OCI-LY1 (cell line): ENCODE results near the gene GDF7.

ENCODE experiments used
- H2AFZ ChIP-seq: fragments of 200-600 bp; sonication (generic), shearing (Covaris generic); 2 replicates; pipeline ENCODE4 v1.6.0; 2014; ENCODE audit warnings: antibody characterized with exemption, mild to moderate bottlenecking, low read length
- H3F3A ChIP-seq: fragments of 200-600 bp; sonication (generic), shearing (Covaris generic); 2 replicates; pipeline ENCODE4 v1.6.0; 2014; ENCODE audit warnings: mild to moderate bottlenecking, antibody characterized with exemption, low read length, moderate library complexity; ENCODE audit not compliant: insufficient read depth
- H3K27ac ChIP-seq: fragments of 200-600 bp; sonication (generic); 2 replicates; pipeline ENCODE4 v1.5.1; 2014; ENCODE audit warnings: low read length, mixed run types, mild to moderate bottlenecking, low read depth; ENCODE audit not compliant: poor library complexity, severe bottlenecking
- H3K27me3 ChIP-seq: fragments of 200-600 bp; sonication (generic); 2 replicates; pipeline ENCODE4 v1.6.0; 2014; ENCODE audit warnings: antibody characterized with exemption, mild to moderate bottlenecking, low read length, moderate library complexity; ENCODE audit not compliant: insufficient read depth
- H3K36me3 ChIP-seq: fragments of 200-600 bp; sonication (generic); 2 replicates; pipeline ENCODE4 v1.6.1; 2014; ENCODE audit warnings: mild to moderate bottlenecking, antibody characterized with exemption, low read length, moderate library complexity, mixed read lengths; ENCODE audit not compliant: insufficient read depth
- H3K4me1 ChIP-seq: fragments of 200-600 bp; sonication (generic); 2 replicates; pipeline ENCODE4 v1.5.1; 2014; ENCODE audit warnings: mild to moderate bottlenecking, low read length, moderate library complexity; ENCODE audit not compliant: insufficient read depth, severe bottlenecking
- H3K4me2 ChIP-seq: fragments of 200-600 bp; sonication (generic), shearing (Covaris generic); 2 replicates; pipeline ENCODE4 v1.6.1; 2014; ENCODE audit warnings: low read length
- H3K4me3 ChIP-seq: fragments of 200-600 bp; sonication (generic); 2 replicates; pipeline ENCODE4 v1.5.1; 2014; ENCODE audit warnings: low read length, low read depth, mild to moderate bottlenecking, mixed read lengths; ENCODE audit not compliant: poor library complexity, severe bottlenecking
- H3K79me2 ChIP-seq: fragments of 200-600 bp; shearing (Covaris generic); 2 replicates; pipeline ENCODE4 v1.6.1; 2016; ENCODE audit warnings: mixed run types, low read length, mixed read lengths; ENCODE audit not compliant: insufficient read depth
- H3K9ac ChIP-seq: fragments of 200-600 bp; sonication (generic), shearing (Covaris generic); 2 replicates; pipeline ENCODE4 v1.6.1; 2014; ENCODE audit warnings: mild to moderate bottlenecking, low read length, mixed read lengths
- H3K9me2 ChIP-seq: fragments of 200-600 bp; sonication (generic), shearing (Covaris generic); 2 replicates; pipeline ENCODE4 v1.6.1; 2014; ENCODE audit warnings: low read depth, mild to moderate bottlenecking, low read length, mixed read lengths
- H3K9me3 ChIP-seq: fragments of 200-600 bp; shearing (Covaris generic); 2 replicates; pipeline ENCODE4 v1.6.1; 2014; ENCODE audit warnings: low read length, mixed read lengths
- H4K20me1 ChIP-seq: fragments of 200-600 bp; sonication (generic), shearing (Covaris generic); 2 replicates; pipeline ENCODE4 v1.6.0; 2016; ENCODE audit warnings: mild to moderate bottlenecking, low read length; ENCODE audit not compliant: insufficient read depth
- EZH2 ChIP-seq: fragments of 200-600 bp; sonication (generic), shearing (Covaris generic); IDR thresholded peaks from 2 replicates; pipeline ENCODE4 v1.8.0; 2017; ENCODE audit warnings: borderline replicate concordance, mixed run types, mild to moderate bottlenecking, antibody characterized with exemption, low read length, moderate library complexity, mixed read lengths
- TF ChIP-seq, protein P1 (sequence below): fragments of 200-600 bp; sonication (generic), shearing (Covaris generic); IDR thresholded peaks from 2 replicates; pipeline ENCODE4 v1.5.1; 2017; ENCODE audit warnings: mild to moderate bottlenecking, antibody characterized with exemption, low read length, moderate library complexity, mixed read lengths

Gene GDF7

DNA sequence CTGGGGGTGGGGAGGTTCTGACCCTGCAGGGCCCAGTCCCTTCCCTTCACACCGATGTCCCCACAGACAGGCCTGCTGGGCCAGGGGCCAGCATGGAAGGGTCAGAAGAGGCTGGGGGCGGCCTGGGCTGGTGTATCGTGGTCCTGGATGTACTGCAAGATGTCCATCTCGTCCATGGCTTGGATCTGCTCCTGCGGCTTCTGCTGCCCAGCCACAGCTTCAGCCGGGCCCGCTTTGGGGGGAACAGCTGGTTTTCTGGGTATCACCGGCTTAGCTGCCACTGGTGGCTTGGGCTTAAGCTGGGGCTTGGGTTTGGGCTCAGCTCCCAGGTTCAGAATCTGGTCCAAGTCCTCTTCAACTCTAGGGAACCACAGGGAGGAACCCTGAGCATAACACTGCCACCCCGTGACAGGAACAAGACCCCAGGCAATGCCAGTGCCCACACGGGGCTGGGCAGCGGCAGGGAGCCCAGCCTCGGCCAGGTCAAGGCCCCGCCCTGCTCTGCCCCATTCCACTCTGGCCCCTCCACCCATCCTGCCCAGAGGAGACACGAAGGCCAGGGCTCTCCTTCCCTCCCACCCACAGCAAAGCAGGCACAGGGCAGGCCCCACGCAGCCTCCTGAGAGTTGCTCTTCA is 47.9 kb upstream of the GDF7 start:
- Histone ChIP-seq H3K36me3 (no peaks in the 10 kb centered on the region), H3K4me1 (no peaks in the 10 kb centered on the region), H3K4me3 (no peak overlapping the region), H2AFZ (no peak overlapping the region), H3K27ac (no peak overlapping the region), H3K9me2 (no peaks in the 10 kb centered on the region), H3K9me3 (no peaks in the 10 kb centered on the region), H3K27me3 (0 out of 2 replicates have a peak, but pooled peaks cover 6% of the 10 kb centered on the region), H3K4me2 (no peak overlapping the region), H3K9ac (no peak overlapping the region), H3K79me2 (no peaks in the 10 kb centered on the region), H3F3A (no peaks in the 10 kb centered on the region), H4K20me1 (no peaks in the 10 kb centered on the region)
- TF ChIP-seq, protein P1, sequence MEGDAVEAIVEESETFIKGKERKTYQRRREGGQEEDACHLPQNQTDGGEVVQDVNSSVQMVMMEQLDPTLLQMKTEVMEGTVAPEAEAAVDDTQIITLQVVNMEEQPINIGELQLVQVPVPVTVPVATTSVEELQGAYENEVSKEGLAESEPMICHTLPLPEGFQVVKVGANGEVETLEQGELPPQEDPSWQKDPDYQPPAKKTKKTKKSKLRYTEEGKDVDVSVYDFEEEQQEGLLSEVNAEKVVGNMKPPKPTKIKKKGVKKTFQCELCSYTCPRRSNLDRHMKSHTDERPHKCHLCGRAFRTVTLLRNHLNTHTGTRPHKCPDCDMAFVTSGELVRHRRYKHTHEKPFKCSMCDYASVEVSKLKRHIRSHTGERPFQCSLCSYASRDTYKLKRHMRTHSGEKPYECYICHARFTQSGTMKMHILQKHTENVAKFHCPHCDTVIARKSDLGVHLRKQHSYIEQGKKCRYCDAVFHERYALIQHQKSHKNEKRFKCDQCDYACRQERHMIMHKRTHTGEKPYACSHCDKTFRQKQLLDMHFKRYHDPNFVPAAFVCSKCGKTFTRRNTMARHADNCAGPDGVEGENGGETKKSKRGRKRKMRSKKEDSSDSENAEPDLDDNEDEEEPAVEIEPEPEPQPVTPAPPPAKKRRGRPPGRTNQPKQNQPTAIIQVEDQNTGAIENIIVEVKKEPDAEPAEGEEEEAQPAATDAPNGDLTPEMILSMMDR, result no peak
- no peak for TF ChIP-seq EZH2

GRCh38 chr2:20619624-20620024 is 47.3 kb upstream of the GDF7 start:
- no peak for TF ChIP-seq EZH2
- TF ChIP-seq, protein P1, result no peak
- Histone ChIP-seq H3K4me1 (no peaks in the 10 kb centered on the region), H3K4me2 (no peak overlapping the region), H3K4me3 (no peak overlapping the region), H3K9ac (no peak overlapping the region), H3K27ac (no peak overlapping the region), H3K79me2 (no peaks in the 10 kb centered on the region), H4K20me1 (no peaks in the 10 kb centered on the region), H3K9me3 (no peaks in the 10 kb centered on the region), H3K9me2 (no peaks in the 10 kb centered on the region), H3F3A (no peaks in the 10 kb centered on the region), H3K27me3 (0 out of 2 replicates have a peak, but pooled peaks cover 6% of the 10 kb centered on the region), H2AFZ (no peak overlapping the region), H3K36me3 (no peaks in the 10 kb centered on the region)

- Histone ChIP-seq H3K27ac (no peak overlapping the region), H3K27me3 (0 out of 2 replicates have a peak, but pooled peaks cover 6% of the 10 kb centered on the region), H3F3A (no peaks in the 10 kb centered on the region), H3K9me3 (no peaks in the 10 kb centered on the region), H3K4me2 (no peak overlapping the region), H3K9ac (no peak overlapping the region), H4K20me1 (no peaks in the 10 kb centered on the region), H3K36me3 (no peaks in the 10 kb centered on the region), H3K79me2 (no peaks in the 10 kb centered on the region), H3K4me1 (no peaks in the 10 kb centered on the region), H2AFZ (no peak overlapping the region), H3K4me3 (no peak overlapping the region), H3K9me2 (no peaks in the 10 kb centered on the region)
- TF ChIP-seq, protein P1, result no peak
- no peak for TF ChIP-seq EZH2
Observed at GRCh38 chr2:20620271-20620681, 46.7 kb upstream of the GDF7 start.
